Measurements from ENCODE around the gene THSD7B.

- no peak for TF ChIP-seq PATZ1 (CRISPR knock-in tag; IDR thresholded peaks at IDR 0.05; ENCODE audit: borderline replicate concordance)
- no peak for TF ChIP-seq CREB5 (CRISPR knock-in tag; IDR thresholded peaks at IDR 0.05; ENCODE audit: low read depth)
- TF ChIP-seq ZNF70 (CRISPR knock-in tag; IDR thresholded peaks at IDR 0.05), result no peak
- TF ChIP-seq TSHZ2 (CRISPR knock-in tag; IDR thresholded peaks at IDR 0.05), result no peak
- no peak for TF ChIP-seq POU6F1 (CRISPR knock-in tag; IDR thresholded peaks at IDR 0.05; ENCODE audit: borderline replicate concordance, low read depth)
- no peak for TF ChIP-seq CSRNP3 (CRISPR knock-in tag; IDR thresholded peaks at IDR 0.05)
- TF ChIP-seq TOX (CRISPR knock-in tag; IDR thresholded peaks at IDR 0.05; ENCODE audit: borderline replicate concordance), result no peak
- no peak for TF ChIP-seq GLIS3 (CRISPR knock-in tag; IDR thresholded peaks at IDR 0.05)
- TF ChIP-seq ARNTL (CRISPR knock-in tag; IDR thresholded peaks at IDR 0.05; ENCODE audit: borderline replicate concordance, low read depth), result no peak
- TF ChIP-seq RARB (CRISPR knock-in tag; IDR thresholded peaks at IDR 0.05), result no peak
- no peak for TF ChIP-seq CSDC2 (CRISPR knock-in tag; IDR thresholded peaks at IDR 0.05)
- TF ChIP-seq SNAI2 (CRISPR knock-in tag; IDR thresholded peaks at IDR 0.05), result no peak
- no peak for TF ChIP-seq ZFP3 (CRISPR knock-in tag; IDR thresholded peaks at IDR 0.05)
Observed at GRCh38 chr2:137039482-137040152, 274.3 kb downstream of the THSD7B start.

All from SK-N-SH treated with all-trans-retinoic acid at 6 μM for 48 hours (cell line).